DND-41 (cell line): Measurements from ENCODE around the gene CYP1A1.
A peak's percentile ranks its signal among the peaks of the same experiment; 100 is the strongest.

Experiments
- CTCF ChIP-seq: IDR thresholded peaks from 2 replicates; pipeline ENCODE4 v1.5.1; 2012; ENCODE audit warnings: borderline replicate concordance, low read length, moderate library complexity, mild to moderate bottlenecking; ENCODE audit not compliant: poor library complexity, severe bottlenecking; ENCODE audit errors: extremely low read depth
- EZH2 ChIP-seq: IDR thresholded peaks from 3 replicates; pipeline ENCODE4 v1.6.1; 2012; ENCODE audit warnings: borderline replicate concordance, low read depth, mild to moderate bottlenecking, moderate library complexity, low read length, inconsistent platforms; ENCODE audit not compliant: severe bottlenecking

GRCh38 chr15:74768771-74769342 is 43.5 kb upstream of the CYP1A1 start:
- TF ChIP-seq CTCF (peak; percentile 83), EZH2 (no peak)
